Stimulated activated CD8-positive, alpha-beta memory T cell treated with anti-CD3 and anti-CD28 coated beads, Interleukin-15, amount 100 ng/mL, for 48 hours (primary cell): Measurements from ENCODE around the gene F2.
"Not testable (repeated sequence)": the region's sequence is repeated elsewhere in the genome, so short reads cannot be mapped to it uniquely, and the experiment has no call there.

Source experiments
- DNase-seq, 2 donors: peaks; one replicate each; pipeline ENCODE4 v3.0.0-alpha.2; 2020; ENCODE audit warnings: low read depth in 2 of 2

F2 gene

DNA sequence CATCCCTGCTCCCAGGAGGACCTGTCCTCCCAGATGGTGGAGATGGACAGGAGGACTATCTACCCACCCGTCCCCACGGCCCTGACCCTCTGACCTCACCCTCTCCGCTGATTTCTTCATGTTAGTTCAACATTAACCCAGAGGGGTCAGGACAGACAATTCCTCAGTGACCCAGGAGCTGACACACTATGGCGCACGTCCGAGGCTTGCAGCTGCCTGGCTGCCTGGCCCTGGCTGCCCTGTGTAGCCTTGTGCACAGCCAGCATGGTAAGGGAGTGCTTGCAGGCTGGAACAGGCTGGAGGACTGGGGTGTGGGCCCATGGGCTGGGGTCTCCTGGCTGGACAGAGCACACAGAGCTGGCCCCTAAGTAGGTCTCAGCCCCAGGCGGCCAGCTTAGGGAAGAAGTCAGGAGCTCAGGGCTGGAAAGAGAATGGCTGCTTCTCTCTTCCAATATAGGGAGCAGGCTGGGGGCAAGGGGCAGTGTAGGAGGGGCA lies at the start of gene F2:
TSS of gene F2 (plus strand) at position 166 of the 495 bp plus-strand sequence. CDS start at position 189, 23 bp downstream.
- no peak for DNase-seq

DNA sequence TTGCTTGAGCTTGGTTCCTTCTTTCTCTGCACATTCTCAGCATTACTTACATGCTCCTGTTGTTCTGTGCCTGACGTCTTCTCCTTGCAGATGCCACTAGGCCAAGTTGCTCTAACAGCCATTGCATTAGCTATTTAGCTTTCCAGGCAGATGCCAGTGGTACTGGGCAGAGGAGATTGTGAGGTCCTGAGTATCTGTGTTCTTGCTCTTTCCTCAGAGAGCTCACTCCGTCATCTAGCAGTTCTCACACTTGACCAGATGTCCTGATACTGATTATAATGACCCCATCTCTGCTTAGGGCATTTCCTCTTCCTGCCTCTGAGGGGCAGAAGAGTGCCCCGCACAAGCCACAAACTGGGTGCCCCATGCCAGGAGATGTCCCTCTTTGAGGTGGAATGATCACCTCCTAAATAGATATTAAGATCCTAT lies 49.3 kb upstream of the F2 start:
- DNase-seq, result no peak

DNA sequence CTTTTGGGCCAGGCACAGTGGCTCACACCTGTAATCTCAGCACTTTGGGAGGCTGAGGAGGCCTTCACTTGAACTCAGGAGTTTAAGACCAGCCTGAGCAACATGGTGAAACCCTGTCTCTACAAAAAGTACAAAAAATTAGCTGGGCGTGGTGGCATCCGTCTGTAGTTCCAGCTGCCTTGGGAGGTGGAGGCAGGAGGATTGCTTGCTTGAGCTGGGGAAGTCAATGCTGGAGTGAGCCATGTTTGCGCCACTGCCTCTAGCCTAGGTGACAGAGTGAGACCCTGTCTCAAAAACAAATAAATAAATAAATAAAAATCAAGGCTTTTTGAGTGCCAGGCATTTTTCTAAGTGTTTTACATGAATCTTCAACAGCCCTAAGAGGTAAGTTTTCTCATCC lies 48.5 kb upstream of the F2 start:
- not testable (repeated sequence) for DNase-seq

DNA sequence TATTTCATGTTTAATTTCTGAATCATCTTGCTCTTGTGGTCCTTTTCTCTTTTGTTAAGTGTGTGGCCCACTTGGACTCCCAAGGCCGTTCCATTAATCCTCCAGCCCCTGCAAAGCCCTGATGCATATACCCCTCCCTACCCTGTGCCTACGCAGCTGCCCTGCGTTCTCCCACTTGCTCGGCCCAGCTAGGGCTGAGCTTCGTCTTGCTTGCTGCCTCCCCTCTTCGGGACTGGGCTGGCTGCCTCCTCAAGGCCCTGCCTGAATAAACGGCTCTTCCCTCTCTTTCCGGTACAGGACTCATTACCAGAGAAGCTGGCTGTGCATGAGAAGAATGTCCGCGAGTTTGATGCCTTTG lies 47.1 kb upstream of the F2 start:
- DNase-seq, result no peak

DNA sequence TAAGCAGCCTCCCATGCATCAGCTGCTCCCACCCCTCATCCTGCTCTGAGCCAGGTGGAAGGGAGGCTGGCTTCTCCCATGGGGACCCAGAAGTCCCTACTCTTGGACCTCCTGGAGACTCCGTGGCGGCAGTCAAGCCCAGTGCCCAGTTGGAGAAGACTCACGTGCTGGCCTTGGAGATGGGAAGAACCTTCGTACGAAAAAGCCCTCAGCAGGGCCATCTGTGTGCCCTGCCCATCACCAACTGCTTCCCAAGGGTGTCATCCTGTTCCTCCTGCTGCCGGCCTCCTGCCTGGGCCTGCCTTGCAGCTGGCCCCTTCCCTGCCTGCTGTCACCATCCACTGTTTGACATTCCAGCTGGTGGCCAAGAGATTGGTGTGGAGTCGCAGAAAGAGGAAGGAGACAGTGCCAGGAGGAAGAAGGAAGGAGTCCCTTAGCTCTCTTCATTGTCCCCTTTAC lies 46.6 kb upstream of the F2 start:
- DNase-seq, result no peak

DNA sequence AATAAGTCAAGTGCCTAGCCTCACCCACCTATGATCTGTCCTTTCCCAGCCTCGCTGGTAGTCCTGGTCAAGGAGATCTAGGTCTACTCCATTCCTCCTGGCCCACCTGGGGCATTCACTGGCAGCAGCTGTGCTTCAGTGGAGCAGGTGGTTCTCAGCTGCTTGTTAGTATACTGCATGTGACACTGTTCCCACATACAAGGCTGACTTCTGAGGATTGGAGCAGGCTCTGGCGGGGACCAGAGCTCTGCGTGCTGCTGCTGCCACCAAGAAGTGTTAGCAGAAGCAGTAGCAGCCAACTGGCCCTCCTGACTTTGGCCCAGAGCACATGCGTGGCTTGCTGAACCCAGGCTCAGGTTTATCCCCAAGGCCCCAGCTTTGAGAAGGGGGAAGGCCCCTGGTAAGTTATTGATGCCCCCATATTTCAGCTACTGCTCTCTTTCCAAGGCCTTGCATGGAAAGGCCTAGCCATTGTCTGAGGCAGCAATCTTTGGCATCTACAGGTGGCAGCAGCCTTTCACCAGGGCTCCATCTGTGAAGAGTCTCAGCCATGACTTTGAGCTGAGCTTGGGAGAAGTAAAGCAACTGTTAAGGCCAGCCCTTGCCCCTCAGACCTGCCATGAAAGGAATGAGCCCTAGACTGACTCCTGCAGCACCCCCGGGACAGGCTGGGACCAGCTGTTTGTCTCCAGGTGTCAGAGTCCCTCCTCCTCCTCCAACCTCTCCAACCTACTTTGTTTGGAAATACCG lies 45.1 kb upstream of the F2 start:
- DNase-seq, result no peak

DNA sequence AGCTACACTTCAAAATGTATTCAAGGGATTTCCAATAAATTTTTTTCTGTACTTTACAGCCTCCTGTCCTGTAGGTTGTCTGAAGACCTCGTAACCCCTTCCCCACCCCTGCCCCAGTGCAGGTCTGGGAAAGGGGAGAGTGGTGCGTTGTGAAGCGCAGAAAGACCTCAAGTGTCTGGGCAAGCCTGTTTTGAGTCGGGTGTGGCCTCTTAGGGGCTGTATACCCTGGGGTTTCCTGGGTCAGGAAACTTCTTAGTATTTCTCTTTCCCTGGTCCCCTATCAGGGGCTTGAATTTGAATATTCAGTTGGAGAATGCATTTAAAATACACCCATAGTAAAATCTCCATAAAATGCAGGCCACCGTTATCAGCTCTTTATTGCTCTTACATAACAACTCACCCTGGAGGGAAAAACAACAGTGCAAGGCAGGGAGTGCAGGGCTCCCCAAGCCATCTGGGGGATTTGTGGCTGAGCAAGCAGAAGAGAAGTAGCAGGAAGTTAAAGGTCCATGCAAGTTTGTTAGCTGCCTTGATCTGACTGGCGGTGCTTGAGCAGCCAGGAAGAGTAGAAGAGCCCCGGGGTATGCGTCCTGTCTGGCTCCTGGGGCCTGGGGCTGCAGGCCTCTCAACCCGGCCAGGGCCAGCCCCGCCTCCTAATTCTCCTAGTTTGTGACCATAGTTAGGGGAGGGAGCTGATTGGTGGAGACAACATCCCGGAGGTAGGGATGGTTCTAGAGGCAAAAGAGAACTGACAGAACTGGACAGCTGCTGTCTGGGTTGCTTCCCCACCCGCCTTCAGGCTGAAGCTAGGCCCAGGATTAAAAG lies 44.3 kb upstream of the F2 start:
- DNase-seq, result no peak

DNA sequence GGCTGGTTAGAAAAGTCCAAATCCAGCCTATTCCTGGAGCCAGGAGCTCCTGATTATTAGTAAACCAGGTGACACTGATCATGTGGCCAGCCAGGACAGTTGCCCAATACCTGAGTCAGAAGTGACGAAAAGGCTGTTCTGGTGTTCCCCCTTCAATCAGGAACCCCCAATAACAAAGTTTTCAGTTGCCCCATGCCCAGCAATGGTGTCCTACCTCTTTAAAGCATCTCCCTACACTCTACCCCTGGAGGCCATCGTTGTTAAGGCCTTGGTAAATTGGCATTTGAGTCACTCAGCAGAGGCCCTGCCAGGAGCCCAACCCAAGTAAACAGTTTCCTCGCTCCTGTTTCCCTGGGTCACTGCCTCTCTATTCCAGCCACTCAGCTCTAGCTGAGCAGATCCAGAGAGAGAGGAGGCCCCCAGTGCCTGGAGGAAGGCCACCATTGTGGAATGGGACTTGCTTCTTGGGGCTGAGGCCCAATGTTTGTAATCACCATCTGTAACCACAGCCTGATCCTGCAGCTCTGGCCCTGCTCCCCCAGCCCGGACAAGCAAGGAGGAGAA lies 43.6 kb upstream of the F2 start:
- no peak for DNase-seq

DNA sequence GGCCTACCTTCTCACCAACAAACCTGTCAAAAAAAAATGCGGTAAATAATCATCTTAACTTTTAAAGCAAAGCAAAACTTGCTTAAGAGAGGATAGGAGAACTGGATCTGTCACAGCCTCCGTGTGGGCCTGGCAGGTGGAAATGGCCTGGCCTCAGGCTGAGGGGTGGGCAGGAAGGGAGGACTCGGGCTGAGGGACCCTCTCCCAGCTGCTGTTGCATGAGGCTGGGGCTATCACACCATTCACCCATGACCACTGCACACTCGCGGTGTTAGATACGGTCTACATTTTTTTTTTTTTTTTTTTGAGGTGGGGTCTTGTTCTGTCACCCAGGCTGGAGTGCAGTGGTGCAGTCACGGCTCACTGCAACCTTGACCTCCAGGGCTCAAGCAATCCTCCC lies 43.1 kb upstream of the F2 start:
- DNase-seq, result no peak

DNA sequence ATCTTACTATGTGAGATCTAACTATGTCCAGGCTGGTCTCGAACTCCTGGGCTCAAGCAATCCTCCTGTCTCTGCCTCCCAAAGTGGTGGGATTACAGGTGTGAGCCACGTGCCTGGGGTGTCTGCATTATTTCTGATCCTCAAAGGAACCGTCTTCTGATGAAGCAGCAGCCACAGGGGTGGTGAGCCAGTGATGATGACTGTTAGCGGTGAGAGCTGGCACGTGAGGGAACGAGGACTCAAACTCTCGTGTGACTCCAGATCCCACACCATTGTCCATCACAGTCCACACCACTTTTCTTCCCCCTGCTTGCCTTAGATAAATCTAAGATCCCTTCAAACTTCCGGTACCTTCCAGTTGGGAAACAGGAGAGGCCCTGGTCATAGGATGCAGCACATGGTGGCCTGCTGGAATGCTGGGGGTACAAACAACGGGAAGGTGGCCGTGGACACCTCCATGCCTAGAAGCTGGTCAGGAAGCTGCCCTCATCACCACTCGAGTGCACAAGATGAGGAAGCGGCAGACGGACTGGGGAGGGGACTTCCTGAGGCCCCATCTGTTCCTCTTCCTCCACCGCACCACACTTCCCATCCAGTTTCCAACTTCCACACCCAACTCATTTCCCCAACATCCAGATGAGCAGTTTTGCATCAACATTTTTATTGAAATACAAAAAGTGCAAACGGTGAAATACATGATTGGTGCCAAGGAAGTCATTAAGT lies 42.4 kb upstream of the F2 start:
- no peak for DNase-seq

DNA sequence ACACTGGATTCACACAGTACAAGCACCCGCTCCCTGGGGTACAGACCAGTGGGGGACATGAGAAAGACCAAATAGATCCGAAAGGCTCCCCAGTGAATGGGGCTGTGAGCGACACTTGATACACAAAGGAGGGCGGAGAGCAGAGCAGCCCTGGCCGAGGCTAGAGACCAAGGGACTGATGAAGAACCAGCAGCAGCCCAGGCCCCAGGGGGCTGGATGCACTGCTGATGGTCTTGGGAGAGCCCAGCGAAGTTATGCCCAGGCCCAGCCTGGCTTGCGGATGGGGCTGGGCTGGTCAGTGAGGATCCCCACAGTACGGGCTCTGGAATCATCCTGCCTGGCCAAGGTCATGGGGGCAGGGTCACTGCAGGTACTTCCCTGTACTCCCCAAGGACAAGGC lies 41.8 kb upstream of the F2 start:
- no peak for DNase-seq

DNA sequence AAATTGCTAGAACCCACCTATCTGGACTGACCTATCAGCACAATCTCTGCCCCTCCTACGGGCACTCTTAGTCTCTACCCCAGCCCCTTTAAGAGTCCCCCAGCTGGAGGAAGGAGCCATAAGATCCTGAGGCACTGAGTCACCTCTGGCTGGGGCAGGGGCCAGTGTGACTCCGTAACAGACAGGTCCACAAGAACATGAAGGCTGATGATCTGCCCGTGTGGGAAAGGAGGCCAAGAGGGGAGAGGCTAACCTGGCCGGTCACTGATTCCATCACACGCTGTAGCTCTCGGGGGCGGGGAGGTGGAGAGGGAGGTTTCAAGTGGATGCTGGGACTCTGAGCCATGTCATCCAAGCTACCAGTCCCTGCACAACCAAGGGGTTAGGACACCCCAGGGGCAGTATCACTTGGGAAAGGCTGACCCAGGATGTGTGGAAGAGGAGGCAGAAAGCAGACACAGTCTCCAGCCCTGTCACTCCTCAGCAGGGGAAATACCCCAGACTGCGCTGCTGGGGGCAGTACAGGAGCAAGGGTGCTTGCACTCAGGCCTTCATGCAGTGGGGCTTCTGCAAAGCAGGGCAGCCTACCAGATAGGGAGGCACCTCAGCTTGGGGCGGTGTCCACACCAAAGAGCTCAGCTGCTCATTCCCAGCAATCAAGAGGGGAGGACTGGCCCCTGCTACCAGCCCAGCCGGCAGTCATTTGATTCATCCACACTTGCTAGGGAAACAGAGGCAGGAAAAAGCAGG lies 40.8 kb upstream of the F2 start:
- DNase-seq, result no peak

DNA sequence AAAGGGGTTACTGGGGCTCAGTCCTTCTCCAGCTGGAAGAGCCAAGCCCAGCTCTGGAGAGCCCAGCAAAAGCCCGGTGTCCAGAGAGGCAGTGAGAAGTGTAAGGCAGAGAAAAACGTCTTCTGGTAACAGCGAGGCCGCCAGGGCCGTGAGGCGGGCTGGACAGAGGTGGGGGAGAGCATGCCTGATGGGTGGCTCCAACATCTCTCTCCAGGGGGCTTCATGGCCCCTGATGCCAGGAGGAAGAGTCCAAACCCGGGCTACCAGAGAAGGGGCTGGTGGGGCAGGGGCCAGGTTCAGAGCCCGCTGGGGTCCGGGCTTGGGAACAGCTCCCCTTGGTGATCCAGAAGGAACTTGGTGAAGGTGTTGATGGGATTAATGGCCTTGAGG lies 40.3 kb upstream of the F2 start:
- DNase-seq, result no peak

DNA sequence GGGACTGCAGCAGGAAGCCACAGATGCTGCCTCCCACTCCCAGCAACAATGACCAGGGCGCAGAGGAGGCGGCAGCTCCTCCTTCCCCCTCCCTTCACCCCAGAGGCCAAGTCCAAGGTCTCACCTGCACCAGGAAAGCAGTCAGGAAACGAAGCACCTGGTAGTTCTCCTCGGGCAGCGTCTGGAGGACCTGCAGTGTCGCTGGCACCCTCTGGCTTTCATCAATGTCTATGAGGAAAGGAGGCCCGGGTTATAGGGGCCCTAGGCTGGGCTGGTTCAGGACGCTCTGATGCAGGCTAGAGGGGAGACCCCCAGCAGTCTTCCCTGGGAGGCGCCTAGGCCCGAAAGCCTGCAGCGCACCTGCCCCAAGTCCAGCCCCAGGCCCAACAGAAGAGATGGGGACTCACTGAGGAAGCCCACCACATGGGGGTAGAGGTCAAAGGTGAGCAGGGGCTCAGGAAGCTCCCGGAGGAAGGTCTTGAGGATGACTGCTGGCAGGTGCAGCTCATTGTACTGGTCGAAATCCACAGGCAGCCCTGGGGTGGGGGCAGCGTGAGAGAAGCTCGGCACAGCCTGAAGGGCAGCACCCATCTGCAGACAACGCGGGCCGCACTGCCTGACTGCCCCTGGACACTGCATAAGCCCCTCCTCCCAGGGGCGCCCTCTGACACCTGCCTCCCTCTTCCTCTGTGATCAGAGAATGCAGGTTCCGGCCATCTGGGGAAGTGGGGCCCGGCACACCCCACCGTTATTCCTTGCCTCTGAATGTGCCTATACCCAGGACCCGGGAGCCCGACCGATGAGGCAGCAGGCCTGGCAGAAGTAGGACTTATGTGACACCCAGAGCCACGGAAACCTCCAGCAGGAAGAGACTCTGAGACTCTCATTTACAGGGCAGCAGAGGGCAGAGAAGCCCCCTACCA lies 39.5 kb upstream of the F2 start:
- no peak for DNase-seq

DNA sequence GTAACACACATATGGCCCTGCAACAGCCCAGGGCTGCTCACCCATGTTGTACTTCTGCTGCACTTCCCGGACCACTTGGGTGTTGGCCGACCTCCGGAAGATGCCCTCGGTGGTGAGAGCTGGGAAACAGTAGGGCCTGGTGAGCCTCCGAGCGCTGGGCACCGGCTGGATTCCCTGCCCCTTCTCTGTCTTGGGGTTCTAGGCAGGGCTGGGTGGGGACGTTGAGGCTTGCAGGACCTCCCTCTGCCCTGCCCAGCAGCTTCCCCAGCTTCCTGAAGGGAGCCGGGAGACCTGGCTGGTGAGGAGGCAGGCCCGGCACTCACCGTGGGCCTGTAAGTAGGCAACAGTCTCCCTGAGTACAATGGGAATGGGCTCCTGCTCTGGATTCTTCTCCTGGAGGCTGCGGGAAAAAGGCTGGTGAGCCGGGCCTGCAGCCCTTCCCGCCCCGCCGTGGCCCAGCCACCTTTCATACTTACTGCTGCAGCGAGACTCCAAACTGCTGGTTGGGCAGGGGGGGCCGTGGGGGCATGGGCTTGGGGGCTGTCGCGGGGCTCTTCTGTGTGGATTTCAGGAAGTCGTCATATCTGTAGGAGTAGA lies 38.8 kb upstream of the F2 start:
- DNase-seq, result no peak

DNA sequence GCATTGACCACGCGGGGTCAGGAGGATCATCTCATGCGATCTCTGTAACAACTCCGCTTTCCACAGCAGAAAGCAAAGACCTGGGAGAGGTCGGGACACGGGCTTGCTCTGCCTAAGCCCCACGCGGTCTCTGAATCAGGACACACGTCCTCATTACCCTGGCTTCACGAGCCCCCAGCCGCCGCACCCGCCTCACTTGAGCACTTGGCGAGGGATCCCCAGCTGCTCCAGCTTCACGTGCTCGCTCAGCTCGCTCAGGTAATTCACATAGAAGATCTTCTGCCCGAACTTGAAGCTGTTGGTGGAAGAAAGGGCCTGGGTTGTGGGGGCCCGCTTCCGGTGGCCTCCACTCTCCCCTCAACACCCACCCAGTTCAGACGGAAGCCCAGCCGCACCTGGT lies 38.2 kb upstream of the F2 start:
- DNase-seq, result no peak

DNA sequence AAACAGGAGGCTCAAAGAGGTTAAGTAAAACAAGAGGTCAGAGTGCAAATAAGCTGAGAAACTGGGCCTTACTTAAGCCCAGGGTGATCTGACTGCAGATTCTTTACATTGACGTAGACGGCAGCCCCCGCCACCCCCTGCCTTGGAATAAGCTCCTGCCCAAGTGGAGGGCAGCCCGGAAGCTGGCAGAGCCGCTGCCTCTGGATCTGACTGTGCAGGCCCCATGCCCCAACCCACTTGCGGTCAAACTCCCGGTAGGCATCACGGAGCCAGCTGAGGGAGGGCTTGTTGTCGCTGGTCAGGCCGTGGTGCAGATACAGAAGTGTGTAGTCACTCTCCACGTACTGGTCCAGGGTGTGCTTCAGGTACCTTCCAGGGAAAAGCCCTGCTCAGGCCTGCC lies 37.2 kb upstream of the F2 start:
- DNase-seq, result no peak

DNA sequence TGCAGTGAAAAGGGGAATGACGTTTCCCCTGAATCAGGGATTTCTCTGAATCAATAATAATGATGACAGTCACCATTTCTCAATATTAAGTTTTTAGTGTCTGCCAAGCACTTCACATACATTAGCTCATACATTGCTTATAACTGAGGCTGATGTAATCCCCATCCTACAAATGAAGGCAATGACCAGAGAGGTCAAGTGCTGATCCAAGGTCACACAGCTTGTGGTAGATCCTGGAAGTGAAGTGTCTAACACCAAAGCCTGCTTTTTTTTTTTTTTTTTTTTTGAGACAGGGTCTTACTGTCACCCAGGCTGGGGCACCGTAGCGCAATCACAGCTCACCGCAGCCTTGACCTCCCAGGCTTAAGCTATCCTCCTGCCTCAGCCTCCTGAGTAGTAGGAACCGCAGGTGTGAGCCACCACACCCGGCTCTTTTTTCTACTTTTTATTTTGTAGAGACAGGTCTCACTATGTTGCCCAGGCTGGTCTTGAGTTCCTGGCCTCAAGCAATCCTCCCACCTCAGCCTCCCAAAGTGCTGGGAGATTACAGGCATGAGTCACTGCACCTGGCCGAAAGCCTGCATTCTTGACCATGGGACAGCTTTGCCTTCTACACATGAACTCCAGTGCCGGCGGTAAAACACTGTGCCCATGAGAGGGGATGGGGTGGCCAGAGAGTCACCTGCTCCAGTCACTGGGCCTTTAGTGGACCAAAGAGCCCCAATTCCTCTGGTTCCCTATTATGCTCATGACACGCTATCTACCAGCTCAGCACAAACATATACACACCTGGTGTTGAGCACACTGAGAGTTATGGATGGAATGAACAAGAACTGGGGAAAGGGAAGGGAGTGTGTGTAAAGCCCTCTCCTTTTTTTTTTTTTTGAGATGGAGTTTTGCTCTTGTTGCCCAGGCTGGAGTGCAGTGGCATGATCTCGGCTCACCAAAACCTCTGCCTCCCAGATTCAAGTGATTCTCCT lies 36.0 kb upstream of the F2 start:
- no peak for DNase-seq

DNA sequence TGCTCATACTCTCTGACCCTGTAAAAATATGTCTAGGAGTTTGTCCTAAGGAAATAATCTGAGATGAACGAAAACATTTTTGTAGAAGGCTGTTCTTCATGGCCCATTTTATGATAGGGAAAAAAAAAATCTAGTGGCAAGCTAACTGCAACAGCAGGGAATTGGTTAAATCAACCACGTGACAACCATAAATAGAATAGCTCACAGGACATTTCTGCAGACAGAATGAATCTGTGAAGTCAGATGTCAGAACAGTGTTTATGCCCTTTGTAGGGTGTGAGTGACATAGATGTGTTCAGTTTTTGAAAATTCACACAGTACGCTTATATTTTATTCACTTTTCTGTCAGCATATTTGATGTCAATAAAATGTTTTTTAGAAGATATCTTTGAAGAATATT lies 34.6 kb upstream of the F2 start:
- no peak for DNase-seq
